Mesendoderm (in vitro differentiated cells): ENCODE measurements around the gene EME2.

Experiments
- DNase-seq: peaks from one replicate; pipeline ENCODE4 v3.0.0; 2013
- H2AK5ac ChIP-seq: 2 replicates; pipeline ENCODE4 v1.6.1; 2013; ENCODE audit warnings: low read length, inconsistent platforms
- H2BK120ac ChIP-seq: 2 replicates; pipeline ENCODE4 v1.6.1; 2013; ENCODE audit warnings: low read depth, mild to moderate bottlenecking, low read length, moderate library complexity, mixed read lengths
- H2BK15ac ChIP-seq: replicated peaks from 2 replicates; pipeline ENCODE4 v1.6.1; 2013; ENCODE audit warnings: low read depth, mild to moderate bottlenecking, moderate library complexity
- H2BK5ac ChIP-seq: 2 replicates; pipeline ENCODE4 v1.6.1; 2013; ENCODE audit warnings: low read length, inconsistent platforms
- H3K18ac ChIP-seq: 2 replicates; pipeline ENCODE4 v1.6.1; 2013; ENCODE audit warnings: mild to moderate bottlenecking, low read length, mixed read lengths
- H3K23ac ChIP-seq: one replicate; pipeline ENCODE4 v1.6.1; 2013; ENCODE audit warnings: low read length
- H3K27ac ChIP-seq: 2 replicates; pipeline ENCODE4 v1.5.1; 2013; ENCODE audit warnings: low read depth, mild to moderate bottlenecking, inconsistent platforms, low read length, moderate library complexity
- H3K27me3 ChIP-seq: 2 replicates; pipeline ENCODE4 v1.6.1; 2013; ENCODE audit warnings: low read length, control low read depth, mild to moderate bottlenecking, inconsistent platforms; ENCODE audit not compliant: insufficient read depth, poor library complexity
- H3K36me3 ChIP-seq: 2 replicates; pipeline ENCODE4 v1.6.1; 2013; ENCODE audit warnings: low read length, inconsistent platforms; ENCODE audit not compliant: control insufficient read depth, insufficient read depth
- H3K4ac ChIP-seq: one replicate; pipeline ENCODE4 v1.6.1; 2013; ENCODE audit warnings: low read depth, mild to moderate bottlenecking, low read length, moderate library complexity
- H3K4me1 ChIP-seq: 2 replicates; pipeline ENCODE4 v1.6.1; 2013; ENCODE audit warnings: low read depth, low read length, inconsistent platforms; ENCODE audit not compliant: control insufficient read depth
- H3K4me2 ChIP-seq: 2 replicates; pipeline ENCODE4 v1.6.1; 2013; ENCODE audit warnings: low read length
- H3K4me3 ChIP-seq: 2 replicates; pipeline ENCODE4 v1.5.1; 2013; ENCODE audit warnings: mild to moderate bottlenecking, low read length
- H3K56ac ChIP-seq: one replicate; pipeline ENCODE4 v1.6.1; 2013; ENCODE audit warnings: low read length
- H3K79me1 ChIP-seq: 2 replicates; pipeline ENCODE4 v1.6.1; 2013; ENCODE audit warnings: low read length, inconsistent platforms
- H3K79me2 ChIP-seq: 2 replicates; pipeline ENCODE4 v1.6.1; 2013; ENCODE audit warnings: mild to moderate bottlenecking, low read length; ENCODE audit not compliant: control insufficient read depth, insufficient read depth
- H3K9ac ChIP-seq: 2 replicates; pipeline ENCODE4 v1.6.1; 2013; ENCODE audit warnings: low read length, inconsistent platforms
- H4K5ac ChIP-seq: one replicate; pipeline ENCODE4 v1.6.1; 2013; ENCODE audit warnings: low read length
- H4K8ac ChIP-seq: one replicate; pipeline ENCODE4 v1.6.1; 2013; ENCODE audit warnings: low read depth, mild to moderate bottlenecking, control low read depth, low read length, moderate library complexity
- WGBS: extraction: QIAGEN DNeasy Blood & Tissue Kit; methylation state at CpG from one replicate; pipeline ENCODE4 v1.1.7; 2013; ENCODE audit warnings: low lambda C conversion rate, missing lambda C conversion rate; ENCODE audit not compliant: insufficient coverage; ENCODE audit errors: extremely low coverage; 5-methylcytosine and 5-hydroxymethylcytosine counted together

The EME2 gene

DNA sequence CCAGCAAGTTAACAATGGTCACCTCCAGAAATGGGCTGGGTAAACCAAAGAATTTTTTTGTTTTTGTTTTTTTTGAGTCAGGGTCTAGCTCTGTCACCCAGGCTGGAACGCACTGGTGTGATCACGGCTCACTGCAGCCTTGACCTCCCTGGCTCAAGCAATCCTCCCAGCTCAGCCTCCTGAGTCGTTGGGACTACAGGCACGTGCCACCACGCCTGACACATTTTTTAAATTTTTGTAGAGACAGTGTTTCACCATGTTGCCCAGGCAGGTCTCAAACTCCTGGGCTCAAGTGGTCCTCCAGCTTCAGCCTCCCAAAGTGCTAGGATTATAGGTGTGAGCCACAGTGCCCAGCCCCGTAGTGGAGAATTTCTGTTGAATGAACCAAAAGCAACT, 8.1 kb downstream of the EME2 start:
- H3K9ac ChIP-seq: no peak overlapping the region
- H3K4ac ChIP-seq: no peak overlapping the region
- H2AK5ac ChIP-seq: no peak overlapping the region
- no CpG with 5 or more reads among the region's 6 CpGs for WGBS
- no peak for DNase-seq
- H3K79me2 ChIP-seq: peaks cover 16% of the 10 kb centered on the region
- H3K23ac ChIP-seq: no peak overlapping the region
- no peaks in the 10 kb centered on the region for H3K36me3 ChIP-seq
- no peaks in the 10 kb centered on the region for H3K4me1 ChIP-seq
- H3K4me2 ChIP-seq: no peak overlapping the region
- no peak overlapping the region for H2BK120ac ChIP-seq
- H4K8ac ChIP-seq: no peak overlapping the region
- no peaks in the 10 kb centered on the region for H3K27me3 ChIP-seq
- no peak overlapping the region for H3K4me3 ChIP-seq
- H3K79me1 ChIP-seq: peaks cover 7% of the 10 kb centered on the region
- no peak overlapping the region for H2BK5ac ChIP-seq
- no peak overlapping the region for H3K56ac ChIP-seq
- no peak overlapping the region for H3K27ac ChIP-seq
- no peak overlapping the region for H4K5ac ChIP-seq
- H2BK15ac ChIP-seq: no peak overlapping the region
- H3K18ac ChIP-seq: no peak overlapping the region

DNA sequence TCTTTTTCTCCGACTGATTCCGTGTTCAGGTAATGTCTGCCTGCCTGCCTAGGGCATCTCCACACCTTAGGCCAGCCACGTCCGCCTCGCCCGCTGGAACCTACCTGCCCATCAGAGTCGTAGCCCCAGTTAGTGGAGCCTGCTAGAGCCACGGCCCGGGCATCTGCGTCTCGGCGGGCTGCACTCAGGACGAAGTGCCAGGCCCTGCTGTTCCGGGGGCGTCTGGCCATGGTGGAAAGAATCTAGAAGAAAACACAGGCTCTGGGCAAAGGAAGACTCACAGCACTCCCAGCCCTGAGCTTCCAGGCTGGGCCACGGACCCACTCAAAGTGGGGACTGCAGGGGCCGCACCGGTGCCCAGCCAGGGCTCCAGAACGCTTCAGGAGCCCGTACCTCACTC, 8.6 kb downstream of the EME2 start:
- Histone ChIP-seq H3K4ac (no peak overlapping the region), H4K8ac (no peak overlapping the region), H3K4me3 (no peak overlapping the region), H3K4me1 (no peaks in the 10 kb centered on the region), H2BK120ac (no peak overlapping the region), H3K27me3 (no peaks in the 10 kb centered on the region), H3K79me2 (peaks cover 19% of the 10 kb centered on the region), H3K4me2 (peak overlapping the region; percentile 88), H3K9ac (peak overlapping the region; percentile 81), H3K18ac (no peak overlapping the region), H3K23ac (no peak overlapping the region), H2BK15ac (no peak overlapping the region), H3K27ac (no peak overlapping the region), H3K79me1 (peaks cover 10% of the 10 kb centered on the region), H2AK5ac (no peak overlapping the region), H4K5ac (no peak overlapping the region), H3K56ac (peak overlapping the region; percentile 88), H2BK5ac (no peak overlapping the region), H3K36me3 (no peaks in the 10 kb centered on the region)
- no CpG with 5 or more reads among the region's 20 CpGs for WGBS
- no peak for DNase-seq

DNA sequence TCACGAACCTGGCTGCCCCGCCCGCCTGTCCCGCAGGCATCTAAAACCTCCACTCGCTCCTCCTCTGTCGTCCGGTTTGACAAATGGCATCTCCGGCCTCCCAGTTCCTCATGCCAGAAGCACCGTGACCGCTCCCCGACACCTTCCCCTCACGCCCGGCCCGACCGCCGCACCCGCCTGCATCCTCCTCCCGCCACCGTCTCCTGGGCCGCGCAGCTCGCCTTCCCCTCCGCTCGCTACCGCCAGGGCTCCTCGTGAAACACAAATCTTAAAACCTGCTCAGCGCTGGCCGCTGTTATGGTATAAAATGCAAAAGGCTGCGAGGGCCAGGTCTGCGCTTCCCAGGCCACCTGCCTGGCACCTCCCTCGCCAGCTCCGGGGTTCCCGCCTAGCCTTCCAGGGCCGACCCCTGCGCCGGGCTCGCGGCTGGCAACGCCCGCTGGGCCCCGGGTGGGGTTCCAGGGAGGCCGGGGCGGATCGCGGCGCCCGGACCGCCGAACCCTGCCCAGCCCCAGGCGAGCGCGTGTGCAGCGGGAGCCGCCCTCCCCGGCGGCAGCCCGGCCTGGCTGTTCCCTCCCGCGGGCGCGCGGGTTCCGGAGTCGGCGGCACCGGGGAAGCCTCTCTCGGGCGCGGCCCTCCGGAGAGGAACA, 9.3 kb downstream of the EME2 start:
- DNase-seq: peak; percentile 55
- H3K4me3 ChIP-seq: peak overlapping the region; percentile 73
- H2BK15ac ChIP-seq: no peak overlapping the region
- H3K27me3 ChIP-seq: no peaks in the 10 kb centered on the region
- H3K4me2 ChIP-seq: peak overlapping the region; percentile 88
- no peaks in the 10 kb centered on the region for H3K36me3 ChIP-seq
- H2BK5ac ChIP-seq: no peak overlapping the region
- H4K8ac ChIP-seq: no peak overlapping the region
- no peak overlapping the region for H2BK120ac ChIP-seq
- peak overlapping the region; percentile 19 for H3K4ac ChIP-seq
- WGBS: no CpG with 5 or more reads among the region's 70 CpGs
- no peak overlapping the region for H4K5ac ChIP-seq
- no peak overlapping the region for H3K18ac ChIP-seq
- H3K79me1 ChIP-seq: peaks cover 10% of the 10 kb centered on the region
- H3K79me2 ChIP-seq: peaks cover 20% of the 10 kb centered on the region
- H3K56ac ChIP-seq: peak overlapping the region; percentile 88
- no peak overlapping the region for H3K23ac ChIP-seq
- no peaks in the 10 kb centered on the region for H3K4me1 ChIP-seq
- H2AK5ac ChIP-seq: no peak overlapping the region
- H3K9ac ChIP-seq: peak overlapping the region; percentile 81
- H3K27ac ChIP-seq: no peak overlapping the region

DNA sequence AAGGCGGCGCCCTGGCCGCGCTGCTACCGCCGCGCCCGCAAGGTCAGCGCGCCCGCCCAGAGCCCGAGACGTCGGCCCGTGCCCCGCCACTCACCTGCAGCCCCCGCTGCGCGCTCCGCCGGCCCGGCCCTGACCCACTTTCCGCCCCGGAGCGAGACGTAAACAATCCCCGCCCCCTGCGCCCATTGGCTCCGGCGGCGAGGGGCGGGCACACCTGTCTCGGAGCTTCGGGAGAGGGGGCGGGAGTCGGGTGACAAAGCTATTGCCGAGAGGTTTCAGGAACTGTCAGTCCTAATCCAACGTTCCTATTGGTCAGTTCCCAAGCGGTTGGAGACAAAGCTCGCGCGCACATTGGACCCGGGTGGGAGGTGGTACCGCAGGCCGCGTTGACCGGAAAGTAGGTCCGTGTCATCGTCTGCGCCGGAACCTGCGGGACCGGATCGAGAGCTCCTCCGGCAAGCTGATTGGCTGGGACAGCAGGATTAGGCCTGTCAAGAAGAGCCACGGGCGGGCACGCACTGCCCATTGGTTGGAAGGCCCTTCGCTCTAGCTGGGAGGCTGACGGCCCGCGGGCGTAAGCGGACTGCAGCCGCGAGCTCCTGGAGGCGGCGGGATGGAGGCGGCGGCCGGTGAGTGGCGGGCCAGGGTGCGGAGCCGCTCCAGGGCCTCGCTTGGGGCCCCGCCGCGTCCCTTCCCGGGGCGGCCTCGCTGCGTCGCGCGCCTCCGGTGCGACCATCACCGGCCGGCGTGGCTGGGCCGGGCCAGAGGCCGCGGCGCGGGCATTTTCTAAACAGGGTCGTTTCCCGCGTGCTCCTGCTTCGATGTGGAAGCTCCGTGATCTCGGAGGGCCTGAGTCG, 10.0 kb downstream of the EME2 start, which contains the start of the genes NUBP2 and SPSB3:
Gene NUBP2 (plus strand): TSS at position 553 of the 857 bp plus-strand sequence. CDS start 61 bp downstream, at position 614.
Gene SPSB3 (minus strand): TSS at position 164 of the 857 bp plus-strand sequence. CDS start 1,088 bp downstream, outside the sequence.
- Histone ChIP-seq H3K36me3 (peaks cover 2% of the 10 kb centered on the region), H3K79me2 (peaks cover 22% of the 10 kb centered on the region), H3K56ac (peak within 1 kb of the TSS; percentile 90), H2AK5ac (no peak within 1 kb of the TSS), H3K9ac (peak within 1 kb of the TSS; percentile 85), H2BK5ac (no peak within 1 kb of the TSS), H3K79me1 (peaks cover 11% of the 10 kb centered on the region), H4K5ac (no peak within 1 kb of the TSS), H3K18ac (no peak within 1 kb of the TSS), H4K8ac (no peak within 1 kb of the TSS), H2BK15ac (no peak within 1 kb of the TSS), H3K4ac (peak within 1 kb of the TSS; percentile 19), H3K27ac (no peak within 1 kb of the TSS), H3K4me1 (no peaks in the 10 kb centered on the region), H3K4me3 (peak within 1 kb of the TSS; percentile 96), H3K27me3 (no peaks in the 10 kb centered on the region), H3K23ac (no peak within 1 kb of the TSS), H3K4me2 (peak within 1 kb of the TSS; percentile 88), H2BK120ac (no peak within 1 kb of the TSS)
- no CpG with 5 or more reads among the region's 102 CpGs for WGBS
- DNase-seq: peak; percentile 100

DNA sequence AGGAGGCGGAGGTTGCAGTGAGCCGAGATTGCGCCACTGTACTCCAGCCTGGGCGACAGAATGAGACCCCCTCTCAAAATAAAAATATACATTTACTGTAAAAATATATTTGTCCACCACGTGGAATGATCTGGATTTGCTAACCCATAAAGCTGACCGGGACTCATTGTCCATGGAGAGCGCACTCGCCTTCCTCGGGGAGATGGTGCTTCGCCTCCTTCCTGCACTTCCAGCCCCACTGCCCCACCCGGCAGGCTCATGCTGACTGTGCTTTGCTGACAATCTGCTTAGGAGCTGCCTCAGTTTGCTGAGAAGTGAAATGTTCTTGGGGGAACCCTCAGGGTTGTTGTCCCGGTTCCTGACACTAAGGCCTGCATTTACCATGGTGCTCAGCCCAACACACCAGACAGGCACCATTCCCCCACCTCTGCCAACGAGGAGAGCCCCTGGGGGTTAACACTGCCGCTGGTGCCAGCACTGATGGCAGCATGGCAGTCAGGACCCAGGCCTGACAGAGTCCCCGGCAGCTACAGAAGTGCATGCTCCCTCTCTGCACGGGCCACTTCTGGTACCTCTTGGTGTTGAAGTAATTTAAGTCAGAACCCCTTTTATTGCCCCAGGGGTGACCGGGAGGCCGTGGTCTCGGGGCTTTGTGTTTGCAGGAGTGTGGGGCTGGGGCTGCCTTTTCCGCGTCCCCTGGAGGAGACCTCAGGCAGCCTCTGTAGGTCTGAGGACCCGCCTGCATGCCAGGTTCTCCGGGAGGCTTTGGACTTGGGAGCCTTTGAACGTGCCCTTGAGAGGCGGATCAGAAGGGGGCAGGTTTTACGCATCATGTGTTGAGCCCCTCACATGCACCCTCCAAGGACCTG, 12.6 kb downstream of the EME2 start:
- WGBS: no CpG with 5 or more reads among the region's 26 CpGs
- H3K27me3 ChIP-seq: no peaks in the 10 kb centered on the region
- H3K27ac ChIP-seq: no peak overlapping the region
- H3K79me1 ChIP-seq: peaks cover 13% of the 10 kb centered on the region
- no peak overlapping the region for H3K18ac ChIP-seq
- H4K5ac ChIP-seq: no peak overlapping the region
- no peak overlapping the region for H2BK15ac ChIP-seq
- no peak overlapping the region for H2BK5ac ChIP-seq
- peaks cover 2% of the 10 kb centered on the region for H3K36me3 ChIP-seq
- no peaks in the 10 kb centered on the region for H3K4me1 ChIP-seq
- H3K56ac ChIP-seq: no peak overlapping the region
- no peak overlapping the region for H3K9ac ChIP-seq
- H4K8ac ChIP-seq: no peak overlapping the region
- no peak overlapping the region for H3K23ac ChIP-seq
- H3K4me3 ChIP-seq: no peak overlapping the region
- no peak for DNase-seq
- no peak overlapping the region for H3K4ac ChIP-seq
- peaks cover 22% of the 10 kb centered on the region for H3K79me2 ChIP-seq
- H2AK5ac ChIP-seq: no peak overlapping the region
- H3K4me2 ChIP-seq: no peak overlapping the region
- no peak overlapping the region for H2BK120ac ChIP-seq
